Measurements from ENCODE around the gene SH3GLB2. TPM values are rescaled to one million over a fixed set of nuclear protein-coding genes. Genes with fewer than 3 reads are reported as not detected.
A peak's percentile ranks its signal among the peaks of the same experiment; 100 is the strongest.

SH3GLB2 gene
- total RNA-seq, 4 donors from 2014 or later: 89.5 to 139 (median 93.7) TPM

GRCh38 chr9:129027224-129027684, 877 bp downstream of the SH3GLB2 start:
- no peaks in the 10 kb centered on the region for H3K36me3 ChIP-seq
- peak overlapping the region; percentile 40 to 51 (median 43) for H3K4me3 ChIP-seq (replicated peaks in 1 of 3)
- peaks cover 16 to 28% of the 10 kb centered on the region in 2 donors for H3K4me1 ChIP-seq
- peak overlapping the region in 2 of 3 donors; percentile 31 to 67 for H3K27ac ChIP-seq
- 15 to 25% methylated on average over 6 to 9 of the region's 9 CpGs for WGBS, 2 donors
- peak in 1 of 2 donors; percentile 57 for DNase-seq
- H3K9me3 ChIP-seq: no peaks in the 10 kb centered on the region
- no peak for TF ChIP-seq POLR2A (IDR thresholded peaks at IDR 0.05)
- no peak for TF ChIP-seq CTCF (IDR thresholded peaks at IDR 0.05)
- no peaks in the 10 kb centered on the region for H3K27me3 ChIP-seq
- intact Hi-C loops (cut with DNase I): no loop called here

- intact Hi-C loops (cut with DNase I): no loop called here
- Histone ChIP-seq H3K27me3 (no peaks in the 10 kb centered on the region), H3K27ac (peak overlapping the region in 2 of 3 donors; percentile 12 to 31), H3K4me3 (replicated peaks in 1 of 3) (peak overlapping the region in 1 of 3 donors; percentile 51), H3K4me1 (peaks cover 16 to 28% of the 10 kb centered on the region in 2 donors), H3K9me3 (no peaks in the 10 kb centered on the region), H3K36me3 (no peaks in the 10 kb centered on the region)
- WGBS, 2 donors: 45 to 47% methylated on average over 16 of the region's 17 CpGs
- DNase-seq: peak; percentile 35 to 40
- TF ChIP-seq POLR2A (IDR thresholded peaks at IDR 0.05) (no peak), CTCF (IDR thresholded peaks at IDR 0.05) (no peak)
Measured at GRCh38 chr9:129026442-129027223, 1.5 kb downstream of the SH3GLB2 start.

GRCh38 chr9:129023908-129024233, 4.3 kb downstream of the SH3GLB2 start:
- no peaks in the 10 kb centered on the region for H3K9me3 ChIP-seq
- no peak for DNase-seq
- 84 to 85% methylated on average over 3 to 4 of the region's 4 CpGs for WGBS, 2 donors
- no peak overlapping the region for H3K27ac ChIP-seq
- H3K36me3 ChIP-seq: no peaks in the 10 kb centered on the region
- TF ChIP-seq CTCF (IDR thresholded peaks at IDR 0.05) (no peak), POLR2A (IDR thresholded peaks at IDR 0.05) (no peak)
- intact Hi-C loops (cut with DNase I): no loop called here
- peaks cover 16 to 27% of the 10 kb centered on the region in 2 donors for H3K4me1 ChIP-seq
- no peak overlapping the region for H3K4me3 ChIP-seq (replicated peaks in 1 of 3)
- no peaks in the 10 kb centered on the region for H3K27me3 ChIP-seq

- TF ChIP-seq CTCF (IDR thresholded peaks at IDR 0.05): no peak
- TF ChIP-seq POLR2A (IDR thresholded peaks at IDR 0.05): no peak
- no peaks in the 10 kb centered on the region for H3K27me3 ChIP-seq
- intact Hi-C loops (cut with DNase I): no loop called here
- H3K9me3 ChIP-seq: no peaks in the 10 kb centered on the region
- peaks cover 16 to 23% of the 10 kb centered on the region in 2 donors for H3K4me1 ChIP-seq
- H3K36me3 ChIP-seq: no peaks in the 10 kb centered on the region
- WGBS, 2 donors: 86 to 87% methylated on average over 10 to 13 of the region's 16 CpGs
- H3K4me3 ChIP-seq (replicated peaks in 1 of 3): no peak overlapping the region
- peak in 1 of 2 donors; percentile 12 for DNase-seq
- H3K27ac ChIP-seq: no peak overlapping the region
Measured at GRCh38 chr9:129023036-129023907, 4.9 kb downstream of the SH3GLB2 start.
